ENCODE results near the gene SSBP3.

DNA sequence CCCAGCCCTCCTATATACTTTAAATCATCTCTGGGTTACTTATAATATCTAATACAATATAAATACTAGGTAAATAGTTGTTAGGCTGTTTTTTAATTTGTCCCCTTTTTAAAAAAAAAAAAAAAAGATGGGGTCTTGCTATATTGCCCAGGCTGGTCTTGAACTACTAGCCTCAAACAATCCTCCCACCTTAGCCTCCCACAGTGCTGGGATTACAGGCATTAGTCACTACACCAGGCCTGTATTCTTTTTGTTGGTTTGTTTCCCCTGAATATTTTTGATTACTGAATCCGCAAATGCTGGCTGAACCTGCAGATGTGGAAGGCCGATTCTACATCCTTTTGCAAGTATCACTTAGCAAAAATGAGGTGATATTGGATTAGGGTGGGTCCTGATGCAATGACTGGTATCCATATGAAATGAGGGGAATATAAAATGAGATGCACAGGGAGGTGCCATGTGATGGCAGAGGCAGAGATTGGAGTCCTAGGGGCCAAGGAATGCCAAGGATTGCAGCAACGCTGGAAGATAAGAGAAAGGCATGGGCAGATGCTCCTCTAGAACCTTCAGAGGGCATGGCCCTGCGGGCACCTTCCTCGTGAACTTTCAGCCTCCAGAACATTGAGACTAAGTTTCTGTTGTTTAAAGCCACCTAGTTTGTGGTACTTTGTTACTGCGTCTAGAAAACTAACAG is 58.8 kb downstream of the SSBP3 start:
- no peak for TF ChIP-seq POLR2A (IDR thresholded peaks at IDR 0.05; ENCODE audit: low read depth, low read length)
- no peak for TF ChIP-seq POU2F2 (IDR thresholded peaks at IDR 0.05; ENCODE audit: low read depth, low read length)
